K562 (cell line): ENCODE measurements around the gene HS2ST1. TPM values are rescaled to one million over a fixed set of nuclear protein-coding genes. Genes with fewer than 3 reads are reported as not detected.

ENCODE experiments used
- ATAC-seq: fragments of 200-7000 bp; cut with Tn5 transposase; 3 replicates; pipeline ENCODE4 v1.9.1; 2020; ENCODE audit warnings: moderate library complexity
- BruUV-seq: library from RNA; stranded (reverse); fragments of 400-500 nt; replicated peaks from 2 replicates; lab custom pipeline; 2021; lab: Mats Ljungman, UMichigan
- CTCF ChIA-PET: fragments of 300-600 bp; formaldehyde crosslinking; extraction: SDS; loops from one replicate; lab custom pipeline; 2021; ENCODE audit warnings: low intra/inter-chr PET ratio; lab: Yijun Ruan, JAX
- POLR2A ChIA-PET: fragments of 300-600, 350-650 bp; sonication (Branson Sonifier 250); formaldehyde crosslinking; extraction: SDS; loops from one replicate; lab custom pipeline; 2021; ENCODE audit warnings: antibody characterized with exemption, inconsistent platforms; lab: Yijun Ruan, JAX
- DNase-seq, 4 experiments: peaks; one replicate each; pipeline versions ENCODE4 v3.0.0 to v3.0.0-alpha.2; 2011 to 2018; ENCODE audit warnings: low spot score in 3 of 4, mixed read lengths in 3 of 4; ENCODE audit errors: extremely low read depth in 1 of 4
- FAIRE-seq: peaks from 2 replicates; lab custom pipeline; 2011; peaks lifted over from hg19 to GRCh38; lab: Jason Lieb, UNC
- H2AFZ ChIP-seq: 2 replicates; pipeline ENCODE4 v1.6.0; 2011; ENCODE audit warnings: low read depth, low read length, control low read depth, inconsistent platforms
- H3K27ac ChIP-seq: fragments of 200-600 bp; 3 replicates; pipeline ENCODE4 v1.8.0; 2011; ENCODE audit warnings: low read depth, mild to moderate bottlenecking, control low read depth, inconsistent platforms, low read length, moderate library complexity, mixed read lengths; ENCODE audit errors: extremely low read depth
- H3K27me3 ChIP-seq, 2 experiments: fragments of 300-600 bp in 1 of 2; 2 replicates in 1 of 2; 3 replicates in 1 of 2; pipeline versions ENCODE4 v1.6.0 to v1.8.0; 2011; ENCODE audit warnings: inconsistent platforms in 2 of 2, low read length in 2 of 2, mild to moderate bottlenecking in 1 of 2, mixed read lengths in 1 of 2, moderate library complexity in 1 of 2; ENCODE audit not compliant: control insufficient read depth in 2 of 2, insufficient read depth in 2 of 2
- H3K36me3 ChIP-seq: fragments of 300-600 bp; 3 replicates; pipeline ENCODE4 v1.8.0; 2011; ENCODE audit warnings: mild to moderate bottlenecking, low read length, inconsistent platforms; ENCODE audit not compliant: control insufficient read depth, insufficient read depth
- H3K4me1 ChIP-seq, 2 experiments: fragments of 200-600 bp in 1 of 2; replicated peaks in 1 of 2; 2 replicates in 1 of 2; 3 replicates in 1 of 2; pipeline versions ENCODE4 v1.5.1 to v1.8.0; 2011; ENCODE audit warnings: inconsistent platforms in 2 of 2, low read length in 2 of 2, mild to moderate bottlenecking in 1 of 2, mixed read lengths in 1 of 2, moderate library complexity in 1 of 2; ENCODE audit not compliant: control insufficient read depth in 2 of 2, insufficient read depth in 2 of 2
- H3K4me2 ChIP-seq: 2 replicates; pipeline ENCODE4 v1.6.1; 2011; ENCODE audit warnings: low read length, control low read depth, inconsistent platforms, mixed read lengths; ENCODE audit not compliant: insufficient read depth
- H3K4me3 ChIP-seq: fragments of 200-600 bp; sonication (generic), shearing (Covaris generic); 2 replicates; pipeline ENCODE4 v1.5.1; 2016; ENCODE audit warnings: control low read depth, inconsistent platforms
- H3K79me2 ChIP-seq: fragments of 200-600 bp; 3 replicates; pipeline ENCODE4 v1.8.0; 2011; ENCODE audit warnings: low read length, inconsistent platforms; ENCODE audit not compliant: control insufficient read depth, insufficient read depth
- H3K9ac ChIP-seq, 2 experiments: 2 replicates each; pipeline versions ENCODE4 v1.6.0 to v1.6.1; 2011; ENCODE audit warnings: low read depth in 2 of 2, low read length in 2 of 2, control low read depth in 1 of 2, inconsistent platforms in 1 of 2, mild to moderate bottlenecking in 1 of 2, mixed read lengths in 1 of 2; ENCODE audit not compliant: insufficient read depth in 1 of 2
- H3K9me1 ChIP-seq: one replicate; pipeline ENCODE4 v1.6.0; 2011; ENCODE audit warnings: inconsistent platforms, mild to moderate bottlenecking, low read length, moderate library complexity; ENCODE audit not compliant: control insufficient read depth, insufficient read depth
- H3K9me3 ChIP-seq: replicated peaks from 2 replicates; pipeline ENCODE4 v1.5.1; 2011; ENCODE audit warnings: low read depth, low read length, inconsistent platforms; ENCODE audit not compliant: control insufficient read depth, insufficient read depth
- H4K20me1 ChIP-seq: replicated peaks from 2 replicates; pipeline ENCODE4 v1.6.1; 2011; ENCODE audit warnings: low read length, inconsistent platforms, mixed read lengths; ENCODE audit not compliant: control insufficient read depth, insufficient read depth
- CHD1 ChIP-seq: fragments of 200-600 bp; sonication (generic); IDR thresholded peaks from one replicate; pipeline ENCODE4 v1.6.1; 2012; ENCODE audit warnings: mild to moderate bottlenecking, moderate library complexity, low read length, inconsistent platforms
- FOXA1 ChIP-seq: fragments of 450-650 bp; IDR thresholded peaks from 2 replicates; pipeline ENCODE4 v1.6.1; 2016; ENCODE audit warnings: mild to moderate bottlenecking, borderline replicate concordance
- MTA1 ChIP-seq: fragments of 450-650 bp; IDR thresholded peaks from 2 replicates; pipeline ENCODE4 v1.6.1; 2017; ENCODE audit warnings: borderline replicate concordance
- MYC ChIP-seq, 2 experiments: fragments of 250-450 bp in 1 of 2; sonication (Bioruptor Pico) in 1 of 2; IDR thresholded peaks; 2 replicates each; pipeline versions ENCODE4 v1.5.1 to v1.6.1; 2012 to 2021; ENCODE audit warnings: low read depth in 2 of 2, borderline replicate concordance in 1 of 2, improper control_type of control experiment in 1 of 2, low read length in 1 of 2, mild to moderate bottlenecking in 1 of 2, moderate library complexity in 1 of 2
- NFXL1 ChIP-seq: fragments of 450-650 bp; formaldehyde crosslinking; IDR thresholded peaks from 2 replicates; pipeline ENCODE4 v1.4.0; 2021; ENCODE audit warnings: mild to moderate bottlenecking
- RNF2 ChIP-seq: sonication (generic); IDR thresholded peaks from 2 replicates; pipeline ENCODE4 v1.6.1; 2016
- ZBTB8A ChIP-seq: fragments of 450-650 bp; IDR thresholded peaks from 2 replicates; pipeline ENCODE4 v1.6.1; 2018; ENCODE audit warnings: mild to moderate bottlenecking, moderate library complexity; ENCODE audit not compliant: partially characterized antibody
- ZC3H11A ChIP-seq: IDR thresholded peaks from 2 replicates; pipeline ENCODE4 v1.6.1; 2012; ENCODE audit warnings: low read depth, low read length, improper control_type of control experiment
- ZNF165 ChIP-seq: fragments of 250-450 bp; sonication (Bioruptor Pico); IDR thresholded peaks from 2 replicates; pipeline ENCODE4 v1.4.0; 2020; ENCODE audit warnings: borderline replicate concordance
- ZNF699 ChIP-seq: fragments of 250-450 bp; sonication (Bioruptor Pico); IDR thresholded peaks from 2 replicates; pipeline ENCODE4 v1.8.0; 2021; ENCODE audit warnings: mild to moderate bottlenecking, moderate library complexity; ENCODE audit not compliant: insufficient replicate concordance
- ZNF766 ChIP-seq: fragments of 200-800 bp; sonication (Bioruptor generic); conservative IDR thresholded peaks from 2 replicates; pipeline ENCODE4 v1.6.1; 2016; ENCODE audit warnings: missing genetic modification characterization, missing compliant biosample characterization
- ZZZ3 ChIP-seq: fragments of 450-650 bp; IDR thresholded peaks from 2 replicates; pipeline ENCODE4 v1.6.1; 2016; ENCODE audit warnings: antibody characterized with exemption, mild to moderate bottlenecking, moderate library complexity
- WGBS: fragments of 100-300 bp; shearing (Covaris generic); methylation state at CpG from one replicate; pipeline ENCODE4 v1.1.6; 2016; ENCODE audit warnings: low coverage, mixed read lengths; ENCODE audit not compliant: insufficient coverage; ENCODE audit errors: missing lambda C conversion rate; 5-methylcytosine and 5-hydroxymethylcytosine counted together
- in situ Hi-C: fragments of 300-500 bp; cut with MboI; formaldehyde crosslinking; loops from 4 replicates; pipeline ENCODE4 v1.15.0; 2018; ENCODE audit warnings: inconsistent platforms, mixed read lengths
- intact Hi-C: fragments of 100-400 bp; cut with micrococcal nuclease; formaldehyde crosslinking; loops from 2 replicates; pipeline ENCODE4 v1.14.2; 2022
- polyA plus RNA-seq, 8 experiments: library from polyadenylated mRNA; depleted of rRNA in 4 of 8; stranded (reverse) in 5 of 8; unstranded in 3 of 8; fragments of >200 nt; fragmentation: Nextera tagmentation in 2 of 8; fragmentation: Illumina TruSeq in 1 of 8; extraction: Ambion mirVana in 2 of 8; extraction: Trizol in 1 of 8; gene quantifications; 2 replicates each; pipeline versions ENCODE4 v1.2.1 to v1.2.3, GENCODE V29; 2011 to 2014; ENCODE audit warnings: inconsistent platforms in 1 of 8, missing spikeins in 1 of 8
- total RNA-seq, 7 experiments: library from RNA; depleted of rRNA in 6 of 7; stranded (reverse); fragments of >200 nt in 6 of 7; fragmentation: Illumina TruSeq in 2 of 7; extraction: Trizol in 2 of 7; gene quantifications; 2 replicates each; pipeline versions ENCODE4 v1.2.1 to v1.2.3, GENCODE V29; 2011 to 2021; ENCODE audit warnings: low replicate concordance in 1 of 7

The HS2ST1 gene
- total and polyA plus RNA-seq, 9 of the 15 experiments (the other 6 are each of a cell fraction or from before 2014, with no cell fraction given): 7.7 to 43.3 (median 25.8) TPM

- CTCF ChIA-PET: no interaction called here
- in situ Hi-C loops: no loop called here
- BruUV-seq: no TSS peak
Observed at GRCh38 chr1:87072904-87073303, 158.5 kb downstream of the HS2ST1 start.

More at GRCh38 chr1:87072904-87073303, 158.5 kb downstream of the HS2ST1 start:
- Histone ChIP-seq H3K9ac (no peak overlapping the region), H3K27me3 (no peaks in the 10 kb centered on the region), H3K4me3 (no peak overlapping the region), H4K20me1 (no peaks in the 10 kb centered on the region), H3K36me3 (peaks cover 29% of the 10 kb centered on the region; the same call in 2 of the 3 replicates), H3K9me1 (no peaks in the 10 kb centered on the region), H3K4me2 (no peak overlapping the region), H3K79me2 (peaks cover 26% of the 10 kb centered on the region), H3K9me3 (no peaks in the 10 kb centered on the region), H3K4me1 (no peaks in the 10 kb centered on the region), H3K27ac (no peak overlapping the region), H2AFZ (no peak overlapping the region)
- 86% methylated on average over 7 of the region's 7 CpGs for WGBS
- TF ChIP-seq RNF2: no peak
- no peak for TF ChIP-seq ZC3H11A
- no peak for TF ChIP-seq ZNF699 (CRISPR knock-in tag)
- no peak for TF ChIP-seq MTA1
- TF ChIP-seq CHD1: no peak
- no peak for TF ChIP-seq ZNF766 (CRISPR knock-in tag)
- no peak for TF ChIP-seq MYC (IDR thresholded peaks at IDR 0.05; ENCODE audit: low read depth, low read length)
- no peak for TF ChIP-seq MYC (CRISPR knock-in tag; IDR thresholded peaks at IDR 0.05; ENCODE audit: borderline replicate concordance, low read depth)
- no peak for TF ChIP-seq ZNF165
- no peak for TF ChIP-seq ZBTB8A
- TF ChIP-seq FOXA1: no peak
- no peak for TF ChIP-seq ZZZ3
- TF ChIP-seq NFXL1 (CRISPR knock-in tag): no peak
- ATAC-seq (no peak), DNase-seq (no peak), FAIRE-seq (no peak)
- POLR2A ChIA-PET: no interaction called here
- intact Hi-C loops: no loop called here
